Activated CD4-positive, alpha-beta memory T cell treated with anti-CD3 and anti-CD28 coated beads for 36 hours (primary cell): Measurements from ENCODE around the gene CRYBG2. TPM values are rescaled to one million over a fixed set of nuclear protein-coding genes. Genes with fewer than 3 reads are reported as not detected.

ENCODE experiments used
- CTCF ChIA-PET: fragments of 350-600 bp; sonication (Branson Sonifier 250); formaldehyde crosslinking; loops from one replicate; lab custom pipeline; 2021; ENCODE audit warnings: antibody characterized with exemption, inconsistent platforms; lab: Charles Lee
- POLR2A ChIA-PET: fragments of 350-600 bp; sonication (Branson Sonifier 250); formaldehyde crosslinking; loops from one replicate; lab custom pipeline; 2021; ENCODE audit warnings: antibody characterized with exemption; lab: Charles Lee
- DNase-seq: peaks from one replicate; pipeline ENCODE4 v3.0.0-alpha.2; 2020
- H3K27ac Mint-ChIP-seq: one replicate; pipeline ENCODE4 v1.8.0; 2021; ENCODE audit warnings: mixed read lengths
- H3K27me3 Mint-ChIP-seq: one replicate; pipeline ENCODE4 v1.8.0; 2021; ENCODE audit warnings: mixed read lengths
- H3K36me3 Mint-ChIP-seq: one replicate; pipeline ENCODE4 v1.8.0; 2021; ENCODE audit warnings: mixed read lengths
- H3K4me1 Mint-ChIP-seq: one replicate; pipeline ENCODE4 v1.8.0; 2021; ENCODE audit warnings: low read depth, mixed read lengths
- H3K4me3 Mint-ChIP-seq: one replicate; pipeline ENCODE4 v1.8.0; 2021; ENCODE audit warnings: mild to moderate bottlenecking, mixed read lengths
- H3K9me3 Mint-ChIP-seq: one replicate; pipeline ENCODE4 v1.8.0; 2021; ENCODE audit warnings: mixed read lengths
- intact Hi-C: fragments of 100-400 bp; cut with micrococcal nuclease; formaldehyde crosslinking; loops from one replicate; pipeline ENCODE4 v1.15.1; 2023
- total RNA-seq, 2 experiments: library from RNA; stranded (reverse); gene quantifications; one replicate each; pipeline ENCODE4 v1.2.3, GENCODE V29; 2021

CRYBG2 gene
- total RNA-seq, 2 experiments from 2014 or later: 1.3 to 1.6 TPM

- ChIA-PET POLR2A (interaction anchor here (1.0 to 1.3 kb wide), 2 partner anchors 59 to 70 kb away, joined by 3 to 5 read pairs; no protein-coding TSS in a partner anchor), CTCF (interaction anchor here (0.7 to 5.5 kb wide), 13 partner anchors 12 to 189 kb away, joined by 3 to 27 read pairs (median 4); partner anchors contain the start of genes CEP85 and ZNF593)
- peak overlapping the region; percentile 6 for H3K4me3 Mint-ChIP-seq
- no peak overlapping the region for H3K27ac Mint-ChIP-seq
- H3K36me3 Mint-ChIP-seq: no peaks in the 10 kb centered on the region
- peak; percentile 85 for DNase-seq
- peaks cover 7% of the 10 kb centered on the region for H3K27me3 Mint-ChIP-seq
- H3K9me3 Mint-ChIP-seq: no peaks in the 10 kb centered on the region
- H3K4me1 Mint-ChIP-seq: peaks cover 40% of the 10 kb centered on the region
- intact Hi-C loops: loop anchor here (2.0 kb wide), 1 partner anchor 38 kb away; no protein-coding TSS in a partner anchor
These were observed 4.8 kb upstream of the CRYBG2 start for GRCh38 chr1:26358411-26359384.

DNA sequence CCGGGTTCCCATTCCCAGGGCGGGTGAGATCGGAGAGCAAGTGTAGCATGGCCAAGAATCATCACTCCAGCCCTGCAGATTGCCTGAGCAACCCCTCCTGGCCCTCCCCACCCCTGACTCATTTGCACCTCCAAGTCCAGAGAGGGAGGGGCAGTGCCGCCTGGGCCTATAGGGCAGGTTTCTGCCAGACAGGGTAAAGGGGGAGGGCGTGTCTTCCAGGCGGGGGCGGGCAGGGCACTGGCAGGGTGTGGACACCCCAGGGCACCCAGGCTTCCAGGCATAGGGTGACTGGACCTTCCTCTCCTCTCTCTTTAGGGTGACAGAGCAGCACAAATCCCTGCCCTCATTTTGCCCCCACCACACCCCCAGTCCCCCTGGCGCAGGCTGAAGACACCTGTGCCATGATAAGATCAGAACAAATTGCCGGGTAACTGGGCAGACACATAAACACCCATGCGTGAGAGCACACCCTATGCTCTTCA is 3.2 kb upstream of the CRYBG2 start:
- ChIA-PET CTCF (interaction anchor here (5.5 kb wide), 1 partner anchor 60 kb away, joined by 27 read pairs; no protein-coding TSS in a partner anchor), POLR2A (no interaction called here)
- H3K9me3 Mint-ChIP-seq: no peaks in the 10 kb centered on the region

GRCh38 chr1:26356106-26356505 is 2.2 kb upstream of the CRYBG2 start:
- Mint-ChIP-seq H3K27ac (no peak overlapping the region), H3K36me3 (no peaks in the 10 kb centered on the region), H3K27me3 (peaks cover 6% of the 10 kb centered on the region), H3K9me3 (no peaks in the 10 kb centered on the region), H3K4me1 (peaks cover 29% of the 10 kb centered on the region), H3K4me3 (no peak overlapping the region)
- intact Hi-C loops: no loop called here
- POLR2A ChIA-PET: no interaction called here
- CTCF ChIA-PET: no interaction called here
- DNase-seq: no peak

More for the DNA sequence above, 3.2 kb upstream of the CRYBG2 start:
- peaks cover 33% of the 10 kb centered on the region for H3K4me1 Mint-ChIP-seq
- no peaks in the 10 kb centered on the region for H3K36me3 Mint-ChIP-seq
- intact Hi-C loops: no loop called here
- peaks cover 7% of the 10 kb centered on the region for H3K27me3 Mint-ChIP-seq
- DNase-seq: no peak
- H3K27ac Mint-ChIP-seq: no peak overlapping the region
- H3K4me3 Mint-ChIP-seq: no peak overlapping the region

DNA sequence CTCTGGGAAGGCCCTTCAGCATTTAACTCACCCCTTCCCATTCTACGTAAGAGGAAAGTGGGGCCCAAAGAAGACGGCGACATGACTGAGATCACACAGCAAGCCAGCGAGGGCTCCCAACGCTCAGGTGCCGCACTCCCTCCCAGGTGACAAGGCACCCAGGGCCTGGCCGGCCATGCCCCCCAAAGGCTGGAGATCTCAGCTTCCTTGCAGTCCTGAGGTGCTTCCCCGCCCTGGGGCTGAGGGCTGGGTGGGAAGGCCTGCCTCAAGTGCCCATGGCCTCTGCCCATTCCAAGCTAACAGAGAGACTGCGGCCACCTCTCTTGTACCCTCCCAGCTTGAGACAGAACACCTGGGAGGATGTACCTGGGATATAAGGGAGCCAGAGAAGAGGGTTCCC is 1.0 kb upstream of the CRYBG2 start:
- ChIA-PET CTCF (interaction anchor here (1.4 kb wide), 1 partner anchor 9 kb away, joined by 4 read pairs; no protein-coding TSS in a partner anchor), POLR2A (no interaction called here)
- Mint-ChIP-seq H3K4me3 (no peak overlapping the region), H3K9me3 (no peaks in the 10 kb centered on the region), H3K27me3 (no peaks in the 10 kb centered on the region), H3K4me1 (peaks cover 18% of the 10 kb centered on the region), H3K27ac (no peak overlapping the region), H3K36me3 (no peaks in the 10 kb centered on the region)
- intact Hi-C loops: no loop called here
- no peak for DNase-seq

DNA sequence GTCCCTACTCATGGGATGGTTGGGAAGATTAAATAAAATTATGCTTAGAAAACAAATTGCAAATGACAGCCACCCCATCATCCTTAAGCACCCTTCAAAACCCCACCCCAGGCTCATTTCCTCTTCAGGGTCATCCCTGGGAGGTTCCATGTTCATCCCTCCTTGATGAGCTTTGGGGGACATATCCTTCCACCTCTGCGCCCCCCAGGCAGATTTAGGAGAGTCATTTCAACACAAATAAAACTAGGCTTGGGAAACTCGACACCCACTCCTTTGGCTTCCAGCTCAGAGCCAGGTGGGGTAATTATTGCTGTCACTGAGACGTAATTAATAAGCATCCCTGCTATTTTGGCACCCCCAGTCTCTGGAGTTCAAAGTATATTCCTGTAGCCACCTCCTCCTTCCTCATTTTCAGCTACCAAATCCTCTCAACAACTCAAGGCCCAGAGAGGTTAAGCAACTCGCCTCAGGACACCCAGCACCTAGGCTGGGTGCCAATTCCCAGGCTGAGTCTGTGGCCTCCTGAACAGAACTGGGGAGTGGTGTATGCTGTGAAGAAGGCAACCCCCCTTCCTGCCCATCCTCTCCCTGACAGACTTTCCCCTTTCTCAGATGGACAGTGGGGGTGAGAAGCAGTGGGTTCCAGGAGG is 595 bp downstream of the CRYBG2 start:
- Mint-ChIP-seq H3K36me3 (no peaks in the 10 kb centered on the region), H3K4me1 (peaks cover 2% of the 10 kb centered on the region), H3K4me3 (no peak overlapping the region), H3K9me3 (no peaks in the 10 kb centered on the region), H3K27me3 (no peaks in the 10 kb centered on the region), H3K27ac (peak overlapping the region; percentile 38)
- intact Hi-C loops: no loop called here
- CTCF ChIA-PET: interaction anchor here (1.8 kb wide), 1 partner anchor 64 kb away, joined by 5 read pairs; no protein-coding TSS in a partner anchor
- DNase-seq: no peak
- POLR2A ChIA-PET: no interaction called here

GRCh38 chr1:26352338-26352679 is 1.6 kb downstream of the CRYBG2 start:
- intact Hi-C loops: no loop called here
- POLR2A ChIA-PET: no interaction called here
- CTCF ChIA-PET: interaction anchor here (0.7 to 1.8 kb wide), 4 partner anchors 10 to 65 kb away, joined by 3 to 5 read pairs (median 4); no protein-coding TSS in a partner anchor
- Mint-ChIP-seq H3K4me3 (no peak overlapping the region), H3K27me3 (no peaks in the 10 kb centered on the region), H3K9me3 (no peaks in the 10 kb centered on the region), H3K27ac (no peak overlapping the region), H3K4me1 (peaks cover 2% of the 10 kb centered on the region), H3K36me3 (no peaks in the 10 kb centered on the region)
- DNase-seq: no peak

DNA sequence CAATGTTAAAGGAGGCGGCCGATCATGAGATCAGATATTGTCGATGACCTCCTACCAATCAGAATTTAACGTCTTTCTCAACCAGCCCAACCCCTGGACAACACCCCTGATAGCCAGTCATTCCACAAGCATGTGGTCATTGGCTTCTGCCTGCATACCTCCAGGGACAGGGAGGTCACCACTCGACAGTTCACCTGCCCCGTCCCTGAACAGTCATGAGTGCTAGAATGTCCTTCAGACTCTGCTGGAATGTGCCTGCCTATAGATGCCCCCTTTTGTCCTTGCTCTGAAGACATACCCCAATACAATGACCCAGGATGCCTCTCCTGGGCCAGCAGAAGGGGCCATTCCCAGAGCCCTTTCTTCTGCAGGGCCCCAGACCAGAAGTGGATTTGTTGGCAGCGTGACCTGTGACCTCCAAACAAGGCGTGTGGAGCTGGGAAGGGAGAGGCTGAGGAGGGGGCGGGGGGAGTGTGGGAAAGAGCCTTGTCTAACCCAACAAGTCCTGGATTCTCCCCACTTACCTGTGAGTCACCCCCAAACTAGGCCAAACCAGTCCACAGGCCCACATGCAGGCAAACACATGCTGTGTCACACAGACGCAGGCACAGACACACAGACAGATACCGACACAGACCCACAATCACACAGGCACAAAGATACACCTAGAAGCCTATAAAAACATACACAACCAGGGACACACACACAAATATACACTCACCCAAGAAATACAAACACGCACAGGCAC is 2.2 kb downstream of the CRYBG2 start:
- CTCF ChIA-PET: interaction anchor here (0.7 to 2.4 kb wide), 4 partner anchors 10 to 48 kb away, joined by 3 to 9 read pairs (median 4); no protein-coding TSS in a partner anchor
- no peaks in the 10 kb centered on the region for H3K36me3 Mint-ChIP-seq
- POLR2A ChIA-PET: no interaction called here
- peaks cover 2% of the 10 kb centered on the region for H3K4me1 Mint-ChIP-seq
- no peak overlapping the region for H3K4me3 Mint-ChIP-seq
- DNase-seq: no peak
- H3K27ac Mint-ChIP-seq: no peak overlapping the region
- no peaks in the 10 kb centered on the region for H3K27me3 Mint-ChIP-seq
- no peaks in the 10 kb centered on the region for H3K9me3 Mint-ChIP-seq
- intact Hi-C loops: no loop called here

GRCh38 chr1:26350701-26351589 is 3.0 kb downstream of the CRYBG2 start:
- Mint-ChIP-seq H3K36me3 (no peaks in the 10 kb centered on the region), H3K27me3 (no peaks in the 10 kb centered on the region), H3K27ac (no peak overlapping the region), H3K4me3 (peak overlapping the region; percentile 7), H3K9me3 (no peaks in the 10 kb centered on the region), H3K4me1 (peaks cover 2% of the 10 kb centered on the region)
- ChIA-PET POLR2A (no interaction called here), CTCF (interaction anchor here (0.7 to 2.4 kb wide), 2 partner anchors 13 to 75 kb away, joined by 3 to 9 read pairs; no protein-coding TSS in a partner anchor)
- no peak for DNase-seq
- intact Hi-C loops: no loop called here

GRCh38 chr1:26350343-26350700 is 3.6 kb downstream of the CRYBG2 start:
- DNase-seq: no peak
- no peak overlapping the region for H3K4me3 Mint-ChIP-seq
- POLR2A ChIA-PET: no interaction called here
- CTCF ChIA-PET: interaction anchor here (0.7 to 2.4 kb wide), 2 partner anchors 13 to 75 kb away, joined by 3 to 9 read pairs; no protein-coding TSS in a partner anchor
- H3K9me3 Mint-ChIP-seq: no peaks in the 10 kb centered on the region
- no peak overlapping the region for H3K27ac Mint-ChIP-seq
- H3K36me3 Mint-ChIP-seq: no peaks in the 10 kb centered on the region
- intact Hi-C loops: no loop called here
- no peaks in the 10 kb centered on the region for H3K27me3 Mint-ChIP-seq
- H3K4me1 Mint-ChIP-seq: no peaks in the 10 kb centered on the region

DNA sequence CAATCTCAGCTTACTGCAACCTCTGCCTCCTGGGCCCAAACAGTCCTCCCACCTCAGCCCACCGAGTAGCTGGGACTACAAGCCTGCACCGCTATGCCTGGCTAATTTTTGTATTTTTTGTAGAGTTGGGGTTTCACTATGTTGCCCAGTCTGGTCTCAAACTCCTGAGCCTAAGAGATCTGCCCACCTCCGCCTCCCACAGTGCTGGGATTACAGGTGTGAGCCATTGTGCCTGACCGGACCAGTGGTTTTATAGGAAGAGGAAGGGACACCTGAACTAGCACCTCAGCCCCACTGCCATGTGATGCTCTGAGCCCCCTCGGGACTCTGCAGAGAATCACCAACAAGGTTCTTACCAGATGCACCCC is 4.1 kb downstream of the CRYBG2 start:
- Mint-ChIP-seq H3K36me3 (no peaks in the 10 kb centered on the region), H3K4me1 (no peaks in the 10 kb centered on the region), H3K4me3 (no peak overlapping the region), H3K27ac (no peak overlapping the region), H3K27me3 (no peaks in the 10 kb centered on the region), H3K9me3 (no peaks in the 10 kb centered on the region)
- CTCF ChIA-PET: interaction anchor here (0.6 to 2.4 kb wide), 2 partner anchors 14 to 47 kb away, joined by 4 to 9 read pairs; no protein-coding TSS in a partner anchor
- POLR2A ChIA-PET: no interaction called here
- intact Hi-C loops: no loop called here
- DNase-seq: no peak
